Endodermal cell (in vitro differentiated cells): ENCODE data around the gene PSMB7. TPM values are rescaled to one million over a fixed set of nuclear protein-coding genes. Genes with fewer than 3 reads are reported as not detected.

ENCODE experiments used
- DNase-seq: peaks from one replicate; pipeline ENCODE4 v3.0.0-alpha.2; 2017
- H3K27ac ChIP-seq: 2 replicates; pipeline ENCODE4 v1.5.1; 2013; ENCODE audit warnings: mild to moderate bottlenecking, low read depth, low read length, moderate library complexity
- H3K27me3 ChIP-seq: 2 replicates; pipeline ENCODE4 v1.6.1; 2013; ENCODE audit warnings: mild to moderate bottlenecking, low read length, moderate library complexity; ENCODE audit not compliant: insufficient read depth, control insufficient read depth, poor library complexity, severe bottlenecking
- H3K36me3 ChIP-seq: 2 replicates; pipeline ENCODE4 v1.7.0; 2013; ENCODE audit warnings: mild to moderate bottlenecking, low read length, moderate library complexity; ENCODE audit not compliant: control insufficient read depth, insufficient read depth
- H3K4me1 ChIP-seq: one replicate; pipeline ENCODE4 v1.7.0; 2013; ENCODE audit warnings: low read length; ENCODE audit not compliant: control insufficient read depth, insufficient read depth
- H3K4me3 ChIP-seq: 2 replicates; pipeline ENCODE4 v1.5.1; 2013; ENCODE audit warnings: mild to moderate bottlenecking, low read length, moderate library complexity
- H3K9ac ChIP-seq: 2 replicates; pipeline ENCODE4 v1.6.1; 2013; ENCODE audit warnings: mild to moderate bottlenecking, low read length, moderate library complexity; ENCODE audit not compliant: poor library complexity, severe bottlenecking; ENCODE audit errors: extremely low read depth
- H3K9me3 ChIP-seq: 2 replicates; pipeline ENCODE4 v1.6.1; 2013; ENCODE audit warnings: mild to moderate bottlenecking, low read length, moderate library complexity; ENCODE audit not compliant: control insufficient read depth
- H3K27ac Mint-ChIP-seq: 2 replicates; pipeline ENCODE4 v1.8.0; 2020; ENCODE audit warnings: mixed read lengths
- H3K27me3 Mint-ChIP-seq: 2 replicates; pipeline ENCODE4 v1.8.0; 2021; ENCODE audit warnings: mild to moderate bottlenecking, mixed read lengths; ENCODE audit not compliant: insufficient read depth
- H3K36me3 Mint-ChIP-seq: 2 replicates; pipeline ENCODE4 v1.8.0; 2020; ENCODE audit warnings: low read depth, mixed read lengths
- H3K4me1 Mint-ChIP-seq: 2 replicates; pipeline ENCODE4 v1.8.0; 2020; ENCODE audit warnings: mixed read lengths
- H3K4me3 Mint-ChIP-seq: 2 replicates; pipeline ENCODE4 v1.8.0; 2020; ENCODE audit warnings: mild to moderate bottlenecking, moderate library complexity, mixed read lengths
- H3K9me3 Mint-ChIP-seq: 2 replicates; pipeline ENCODE4 v1.8.0; 2020; ENCODE audit warnings: mild to moderate bottlenecking, mixed read lengths
- CTCF ChIP-seq: fragments of 200-600 bp; sonication (generic); conservative IDR thresholded peaks from 2 replicates; pipeline ENCODE4 v1.5.0; 2021; ENCODE audit warnings: antibody characterized with exemption, mild to moderate bottlenecking
- WGBS, 2 experiments: methylation state at CpG; one replicate each; pipeline versions ENCODE4 v1.1.5 to v1.1.7; 2013; ENCODE audit warnings: missing lambda C conversion rate in 2 of 2, mixed read lengths in 1 of 2; ENCODE audit not compliant: insufficient coverage in 1 of 2, insufficient read length in 1 of 2; 5-methylcytosine and 5-hydroxymethylcytosine counted together
- total RNA-seq, 2 donors: library from RNA; stranded (reverse); fragmentation: NEBNext Ultra II Directional in 1 of 2; extraction: Animal tissue kit (Norgen Biotek cat#: 25700) in 1 of 2; gene quantifications; 2 replicates in 1 of 2; 3 replicates in 1 of 2; pipeline ENCODE4 v1.2.1, GENCODE V29; 2021

The PSMB7 gene
- total RNA-seq, 2 donors from 2014 or later, result 203 to 223 TPM

GRCh38 chr9:124457887-124458431 lies 42.7 kb upstream of the PSMB7 start:
- Mint-ChIP-seq H3K4me1 (no peaks in the 10 kb centered on the region), H3K4me3 (no peak overlapping the region), H3K9me3 (no peaks in the 10 kb centered on the region), H3K27me3 (peaks cover 21% of the 10 kb centered on the region), H3K27ac (no peak overlapping the region), H3K36me3 (no peaks in the 10 kb centered on the region)
- Histone ChIP-seq H3K4me3 (no peak overlapping the region), H3K27ac (no peak overlapping the region), H3K4me1 (no peaks in the 10 kb centered on the region), H3K36me3 (no peaks in the 10 kb centered on the region), H3K9ac (no peak overlapping the region), H3K9me3 (no peaks in the 10 kb centered on the region), H3K27me3 (peaks cover 14% of the 10 kb centered on the region)
- 82 to 86% methylated on average over 6 to 8 of the region's 8 CpGs for WGBS, 2 experiments
- TF ChIP-seq CTCF, result peak; percentile 40
- DNase-seq, result peak; percentile 49

GRCh38 chr9:124457079-124457886 lies 42.0 kb upstream of the PSMB7 start:
- Histone ChIP-seq H3K4me1 (no peaks in the 10 kb centered on the region), H3K27me3 (peaks cover 17% of the 10 kb centered on the region), H3K36me3 (no peaks in the 10 kb centered on the region), H3K9ac (no peak overlapping the region), H3K27ac (no peak overlapping the region), H3K9me3 (no peaks in the 10 kb centered on the region), H3K4me3 (no peak overlapping the region)
- Mint-ChIP-seq H3K4me3 (no peak overlapping the region), H3K9me3 (no peaks in the 10 kb centered on the region), H3K27me3 (peaks cover 23% of the 10 kb centered on the region), H3K36me3 (no peaks in the 10 kb centered on the region), H3K27ac (no peak overlapping the region), H3K4me1 (no peaks in the 10 kb centered on the region)
- DNase-seq, result no peak
- WGBS, 2 experiments, result 92 to 93% methylated on average over 8 to 18 of the region's 18 CpGs
- no peak for TF ChIP-seq CTCF

GRCh38 chr9:124456341-124457078 lies 41.3 kb upstream of the PSMB7 start:
- Mint-ChIP-seq H3K9me3 (no peaks in the 10 kb centered on the region), H3K27ac (no peak overlapping the region), H3K4me1 (no peaks in the 10 kb centered on the region), H3K27me3 (peaks cover 26% of the 10 kb centered on the region), H3K4me3 (no peak overlapping the region), H3K36me3 (no peaks in the 10 kb centered on the region)
- peak; percentile 71 for DNase-seq
- no peak for TF ChIP-seq CTCF
- no peaks in the 10 kb centered on the region for H3K36me3 ChIP-seq
- H3K9ac ChIP-seq, result no peak overlapping the region
- H3K4me1 ChIP-seq, result no peaks in the 10 kb centered on the region
- peaks cover 25% of the 10 kb centered on the region for H3K27me3 ChIP-seq
- H3K9me3 ChIP-seq, result no peaks in the 10 kb centered on the region
- no peak overlapping the region for H3K4me3 ChIP-seq
- no peak overlapping the region for H3K27ac ChIP-seq
- WGBS, 2 experiments, result 62 to 78% methylated on average over 12 to 15 of the region's 15 CpGs
